EH (cell line): Measurements from ENCODE around the gene AFF3.
"Not testable (repeated sequence)": the region's sequence is repeated elsewhere in the genome, so short reads cannot be mapped to it uniquely, and the experiment has no call there.

Source experiments
- DNase-seq: peaks from one replicate; pipeline ENCODE4 v3.0.0-alpha.2; 2015; ENCODE audit warnings: low read depth

AFF3 gene, protein sequence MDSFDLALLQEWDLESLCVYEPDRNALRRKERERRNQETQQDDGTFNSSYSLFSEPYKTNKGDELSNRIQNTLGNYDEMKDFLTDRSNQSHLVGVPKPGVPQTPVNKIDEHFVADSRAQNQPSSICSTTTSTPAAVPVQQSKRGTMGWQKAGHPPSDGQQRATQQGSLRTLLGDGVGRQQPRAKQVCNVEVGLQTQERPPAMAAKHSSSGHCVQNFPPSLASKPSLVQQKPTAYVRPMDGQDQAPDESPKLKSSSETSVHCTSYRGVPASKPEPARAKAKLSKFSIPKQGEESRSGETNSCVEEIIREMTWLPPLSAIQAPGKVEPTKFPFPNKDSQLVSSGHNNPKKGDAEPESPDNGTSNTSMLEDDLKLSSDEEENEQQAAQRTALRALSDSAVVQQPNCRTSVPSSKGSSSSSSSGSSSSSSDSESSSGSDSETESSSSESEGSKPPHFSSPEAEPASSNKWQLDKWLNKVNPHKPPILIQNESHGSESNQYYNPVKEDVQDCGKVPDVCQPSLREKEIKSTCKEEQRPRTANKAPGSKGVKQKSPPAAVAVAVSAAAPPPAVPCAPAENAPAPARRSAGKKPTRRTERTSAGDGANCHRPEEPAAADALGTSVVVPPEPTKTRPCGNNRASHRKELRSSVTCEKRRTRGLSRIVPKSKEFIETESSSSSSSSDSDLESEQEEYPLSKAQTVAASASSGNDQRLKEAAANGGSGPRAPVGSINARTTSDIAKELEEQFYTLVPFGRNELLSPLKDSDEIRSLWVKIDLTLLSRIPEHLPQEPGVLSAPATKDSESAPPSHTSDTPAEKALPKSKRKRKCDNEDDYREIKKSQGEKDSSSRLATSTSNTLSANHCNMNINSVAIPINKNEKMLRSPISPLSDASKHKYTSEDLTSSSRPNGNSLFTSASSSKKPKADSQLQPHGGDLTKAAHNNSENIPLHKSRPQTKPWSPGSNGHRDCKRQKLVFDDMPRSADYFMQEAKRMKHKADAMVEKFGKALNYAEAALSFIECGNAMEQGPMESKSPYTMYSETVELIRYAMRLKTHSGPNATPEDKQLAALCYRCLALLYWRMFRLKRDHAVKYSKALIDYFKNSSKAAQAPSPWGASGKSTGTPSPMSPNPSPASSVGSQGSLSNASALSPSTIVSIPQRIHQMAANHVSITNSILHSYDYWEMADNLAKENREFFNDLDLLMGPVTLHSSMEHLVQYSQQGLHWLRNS (N-terminal part only)

DNA sequence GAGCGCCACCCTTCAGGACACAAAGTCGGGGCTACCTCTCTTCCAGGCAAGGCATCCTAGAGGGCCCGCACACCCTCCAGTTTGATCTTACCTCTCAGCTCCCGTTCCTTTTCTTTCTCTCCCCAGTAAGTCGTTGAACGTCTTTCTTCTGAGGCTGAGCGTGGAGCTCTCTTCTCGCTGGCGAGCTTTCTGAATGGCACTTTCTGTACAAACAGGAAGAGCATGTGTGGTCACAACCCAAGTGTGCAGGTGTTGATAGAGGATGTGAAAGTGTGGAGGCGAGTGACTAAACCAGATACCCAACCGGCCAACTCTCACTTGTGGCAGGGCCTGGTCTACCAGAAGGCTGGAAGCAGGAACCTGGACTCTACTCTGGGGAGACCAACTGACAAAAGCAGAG lies at the start of gene AFF3:
AFF3 (minus strand) TSS at position 198 of the 400 bp plus-strand sequence. CDS start 38,136 bp downstream, outside the sequence.
- no peak for DNase-seq

DNA sequence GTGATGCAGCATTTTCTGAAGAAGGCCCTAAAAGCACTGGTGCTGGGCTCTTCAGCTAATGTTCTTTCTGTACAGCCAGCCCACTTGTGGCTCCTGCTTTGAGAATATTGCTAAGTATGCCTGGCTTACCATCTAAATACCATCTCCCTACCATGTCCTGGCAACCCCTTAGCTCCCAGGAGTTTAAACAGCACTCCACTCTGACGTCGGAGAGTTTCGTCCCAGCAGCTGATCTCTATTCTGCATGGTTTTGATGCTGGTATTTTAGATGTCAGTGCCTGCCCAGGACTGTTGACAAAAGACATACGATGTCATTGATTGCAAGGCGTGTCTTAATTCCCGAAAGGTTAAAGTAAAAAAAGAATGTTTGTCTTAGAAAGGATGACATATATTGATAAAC lies 47.0 kb upstream of the AFF3 start:
- no peak for DNase-seq

DNA sequence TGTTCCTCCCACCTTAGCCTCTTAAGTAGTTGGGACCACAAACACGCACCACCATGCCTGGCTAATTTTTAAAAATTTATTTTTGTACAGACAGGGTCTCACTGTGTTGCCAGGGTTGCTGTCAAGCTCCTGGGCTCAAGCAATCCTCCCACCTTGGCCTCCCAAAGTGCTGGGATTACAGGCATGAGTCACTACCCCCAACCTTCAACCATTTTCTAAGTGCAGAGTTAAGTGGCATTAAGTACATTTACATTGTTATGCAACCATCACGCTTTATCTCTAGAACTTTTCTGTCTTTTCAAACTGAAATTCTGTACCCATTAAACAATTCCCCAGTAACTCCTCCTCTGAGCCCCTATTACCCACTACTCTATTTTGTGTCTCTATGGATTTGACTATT lies 45.9 kb upstream of the AFF3 start:
- DNase-seq: no peak

DNA sequence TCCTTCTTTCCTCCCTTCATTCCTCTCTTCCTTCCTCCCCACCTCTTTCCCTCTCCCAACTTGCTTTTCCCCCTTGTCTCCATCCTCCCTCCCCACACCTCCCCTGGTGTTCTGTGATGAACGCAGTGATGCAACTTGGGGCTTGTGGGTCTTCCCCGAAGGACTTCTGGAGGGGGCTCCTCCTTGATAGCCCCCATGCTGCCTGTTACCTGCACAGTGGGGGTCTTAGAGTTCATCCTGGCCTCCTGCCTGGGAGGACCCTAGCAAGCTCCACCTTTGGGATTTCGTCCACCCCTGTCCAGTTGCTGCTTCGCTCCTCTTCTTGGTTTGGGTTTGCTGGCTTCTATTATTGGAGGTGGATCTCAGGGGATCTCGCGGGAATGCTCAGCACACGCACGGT lies 43.7 kb upstream of the AFF3 start:
- no peak for DNase-seq

DNA sequence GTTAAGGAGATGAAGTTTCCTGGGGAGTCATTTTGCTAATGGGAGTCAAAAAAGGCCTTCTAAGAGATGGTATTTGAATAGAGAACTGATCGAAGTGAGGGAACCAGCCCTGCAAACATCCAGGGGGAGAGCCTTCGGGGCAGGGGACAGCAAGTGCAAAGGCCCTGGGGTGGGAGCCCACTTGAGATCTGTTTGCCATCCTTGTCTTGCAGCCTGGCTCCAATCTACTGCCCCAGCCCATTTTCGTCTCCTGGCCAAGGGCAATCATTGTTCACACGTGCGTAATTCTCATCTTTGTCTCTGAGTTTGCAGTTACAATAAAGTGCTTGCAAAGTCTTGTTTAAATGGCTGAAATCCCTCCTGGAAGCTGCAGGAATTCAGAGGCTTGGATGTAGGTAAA lies 43.1 kb upstream of the AFF3 start:
- DNase-seq: no peak

DNA sequence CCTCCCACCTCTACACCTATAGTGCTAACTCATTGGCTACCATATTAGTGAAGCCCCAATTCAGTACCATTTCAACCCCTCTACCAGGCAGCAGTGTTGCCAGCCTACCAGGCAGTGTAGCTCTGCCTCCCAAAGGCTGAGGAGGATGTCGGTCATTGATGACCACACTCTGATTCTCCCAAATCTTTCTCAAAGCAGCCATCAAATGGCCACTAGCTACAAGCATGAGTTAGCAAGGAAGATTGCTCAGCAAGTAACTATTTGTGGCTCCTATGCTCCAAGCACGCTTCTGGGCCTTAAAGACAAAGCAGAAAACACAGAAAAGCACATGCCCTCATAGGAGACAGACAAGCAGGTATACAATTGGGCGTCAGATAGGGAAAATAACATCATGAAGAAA lies 42.7 kb upstream of the AFF3 start:
- DNase-seq: peak; percentile 44

DNA sequence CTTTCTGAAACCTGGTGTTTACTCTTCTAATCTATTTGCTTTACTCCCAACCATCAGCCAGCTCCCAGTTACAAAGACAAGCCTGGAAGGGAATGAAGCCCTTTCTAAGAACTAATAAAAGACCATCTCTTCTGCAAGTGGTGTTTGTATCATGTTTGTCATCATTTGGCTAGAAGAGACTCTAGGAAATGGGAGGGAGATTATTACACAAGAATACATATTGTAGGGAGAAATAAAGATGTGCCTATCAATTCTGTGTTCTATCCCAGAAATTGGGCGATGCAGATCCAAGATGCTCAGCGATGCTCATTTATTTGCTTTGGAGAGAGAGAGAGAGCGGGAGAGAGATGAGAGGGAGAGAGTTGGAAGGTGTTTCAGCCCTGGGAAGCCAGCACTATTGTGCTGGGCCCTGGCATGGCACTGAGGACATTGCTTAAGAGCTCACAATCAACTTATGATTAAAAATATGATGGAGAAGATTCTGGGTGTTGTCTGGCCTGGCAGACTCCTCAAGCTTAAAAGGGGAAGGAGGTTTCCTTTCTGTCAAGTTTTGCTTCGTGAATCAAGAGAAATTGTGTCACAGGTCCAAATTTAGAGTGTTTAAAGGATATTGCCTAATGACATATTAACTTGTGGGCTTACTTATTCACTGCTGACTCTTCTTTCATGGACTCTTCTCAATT lies 41.8 kb upstream of the AFF3 start:
- no peak for DNase-seq

DNA sequence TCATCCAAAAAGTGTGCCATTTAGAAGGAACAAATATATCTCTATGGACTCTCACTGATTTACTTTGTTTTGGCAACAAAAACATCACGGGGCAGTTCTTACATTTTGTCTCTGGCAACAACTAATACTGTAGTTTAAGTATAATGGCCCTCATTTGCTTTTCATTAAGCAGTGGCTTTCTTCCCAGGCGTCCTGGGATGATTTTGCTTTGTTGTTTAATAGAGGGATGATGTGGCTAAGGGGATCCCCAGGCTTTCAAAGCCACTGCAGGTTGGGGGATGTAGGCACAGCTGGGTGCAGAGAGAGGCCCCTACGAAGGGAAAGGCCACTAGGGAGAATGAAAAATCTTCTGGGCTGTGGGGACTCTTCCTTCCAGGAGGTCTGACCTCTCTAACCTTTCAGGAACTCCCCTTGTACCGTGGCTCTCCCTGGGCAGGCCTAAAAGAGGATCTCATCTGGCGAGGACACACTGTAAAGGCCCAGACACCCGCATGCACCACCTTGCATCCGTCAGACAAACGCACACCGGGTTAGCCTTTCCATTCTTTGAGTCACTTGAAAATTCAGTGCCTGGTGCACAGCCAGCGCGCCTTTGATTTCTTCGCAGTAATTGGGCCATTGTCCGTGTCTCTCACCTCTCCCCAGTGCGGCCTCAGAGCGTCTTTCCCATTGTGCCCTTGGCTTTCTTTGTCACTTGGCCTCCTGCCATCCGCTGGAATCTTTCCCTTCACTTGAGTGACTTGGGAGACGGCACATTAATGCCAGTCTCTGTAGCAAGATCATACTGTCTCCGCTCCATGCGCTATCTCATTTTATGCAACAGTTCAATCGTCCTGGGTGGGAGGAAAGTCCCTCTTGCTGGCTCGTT lies 40.3 kb upstream of the AFF3 start:
- DNase-seq: peak; percentile 31

DNA sequence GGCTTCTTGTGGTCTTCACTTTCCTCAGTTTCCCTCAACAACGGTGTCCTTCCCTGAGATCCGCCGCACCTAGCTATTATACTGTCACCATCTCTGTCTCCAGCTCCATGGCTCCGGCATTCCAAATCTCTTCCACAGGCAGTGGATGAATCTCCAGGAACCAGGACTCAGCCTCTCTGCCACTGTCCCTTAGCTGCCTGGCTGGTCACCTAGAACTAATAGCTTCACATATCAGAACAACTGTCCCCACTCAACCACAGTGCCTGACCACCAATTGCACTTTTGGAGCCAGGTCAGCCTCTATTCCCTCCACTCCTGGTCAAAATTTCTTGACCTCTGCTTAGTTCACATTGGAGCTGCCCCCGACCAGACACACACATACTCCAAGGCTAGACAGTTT lies 38.1 kb upstream of the AFF3 start:
- no peak for DNase-seq

DNA sequence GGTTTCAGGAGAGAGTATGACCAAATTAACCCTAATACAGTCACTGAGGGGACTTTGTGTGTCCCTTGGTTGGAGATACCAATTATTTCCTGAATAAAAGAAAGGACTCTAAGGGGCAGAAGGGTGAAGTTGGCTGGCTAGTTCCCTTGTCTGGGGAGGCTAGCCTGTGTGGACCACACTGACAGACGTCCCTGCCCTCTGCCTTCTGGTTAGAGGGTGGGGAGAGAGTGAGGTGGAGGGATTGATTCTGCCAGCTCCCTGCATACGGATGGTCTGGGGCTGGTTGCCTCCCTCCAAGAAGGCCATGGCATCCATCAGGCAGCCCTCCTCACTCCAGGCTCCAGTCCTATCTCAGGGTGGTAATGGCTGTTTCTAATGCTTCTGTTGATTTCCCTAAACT lies 37.4 kb upstream of the AFF3 start:
- DNase-seq: no peak

DNA sequence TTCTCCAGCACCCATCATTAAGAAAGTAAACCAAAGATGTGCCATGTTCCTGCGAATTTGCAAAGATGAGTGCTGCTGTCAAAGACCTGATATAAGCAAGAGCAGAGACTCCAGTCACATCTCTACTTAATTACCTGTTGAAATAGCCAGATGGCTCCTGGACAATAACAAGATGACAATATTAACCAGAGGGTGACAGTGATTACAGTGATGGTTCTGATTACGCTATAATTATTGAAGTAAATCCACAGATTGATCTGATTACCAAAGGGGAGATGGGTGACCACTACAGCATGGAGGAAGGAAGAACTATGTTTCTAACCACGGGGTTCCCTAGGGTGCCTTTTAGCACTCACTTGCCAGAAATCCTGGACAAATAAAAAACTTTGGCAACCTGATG lies 36.5 kb upstream of the AFF3 start:
- DNase-seq: no peak

DNA sequence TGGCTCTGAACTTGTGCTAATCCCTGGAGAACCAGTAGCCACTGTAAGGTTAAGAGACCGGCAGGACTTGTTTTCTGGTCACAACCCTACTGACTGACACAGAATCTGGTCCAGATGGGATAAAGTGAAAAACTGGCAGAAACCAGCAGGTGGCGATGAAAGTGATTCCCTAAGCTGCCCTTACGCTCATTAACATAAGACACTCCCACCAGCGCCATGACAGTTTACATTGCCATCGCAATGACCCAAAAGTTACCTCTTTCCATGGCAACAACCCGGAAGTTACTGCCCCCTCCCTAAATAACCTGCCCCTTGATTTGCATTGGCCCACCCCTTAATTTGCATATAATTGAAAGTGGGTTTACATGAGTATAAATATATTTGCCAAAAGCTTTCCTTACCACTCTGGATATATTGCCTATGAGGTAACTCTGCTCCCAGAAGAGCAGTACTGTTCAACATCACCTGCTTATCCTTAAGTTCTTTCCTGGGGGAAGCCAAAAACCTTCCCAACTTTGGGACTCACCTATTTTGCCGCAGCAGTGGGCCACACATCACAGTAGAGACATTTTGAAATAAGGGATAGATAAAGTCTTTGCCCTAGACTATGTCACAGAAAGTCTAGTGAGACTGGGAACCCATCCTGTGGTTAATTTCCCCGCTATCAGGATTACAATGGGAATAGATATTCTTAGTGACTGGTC lies 35.8 kb upstream of the AFF3 start:
- peak; percentile 51 for DNase-seq

DNA sequence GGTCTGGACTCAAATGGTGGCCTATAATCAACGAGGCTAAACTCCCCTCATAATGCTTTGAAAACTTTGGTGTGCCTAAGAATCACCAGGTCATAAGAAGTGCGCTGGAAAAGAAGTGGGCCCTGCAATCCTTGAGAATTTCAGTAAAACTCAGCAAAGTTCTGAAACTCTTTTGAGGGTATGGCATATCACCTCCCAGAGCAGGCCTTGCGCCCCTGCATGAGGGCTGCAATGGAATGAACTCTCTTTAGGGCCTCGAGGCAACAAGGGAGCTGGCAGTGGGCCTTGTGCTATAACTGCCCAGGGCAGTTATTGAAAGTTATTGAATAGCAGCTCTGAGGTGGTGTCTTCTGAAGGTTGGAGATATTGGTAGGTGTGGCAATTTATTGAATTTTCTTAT lies 34.5 kb upstream of the AFF3 start:
- no peak for DNase-seq

DNA sequence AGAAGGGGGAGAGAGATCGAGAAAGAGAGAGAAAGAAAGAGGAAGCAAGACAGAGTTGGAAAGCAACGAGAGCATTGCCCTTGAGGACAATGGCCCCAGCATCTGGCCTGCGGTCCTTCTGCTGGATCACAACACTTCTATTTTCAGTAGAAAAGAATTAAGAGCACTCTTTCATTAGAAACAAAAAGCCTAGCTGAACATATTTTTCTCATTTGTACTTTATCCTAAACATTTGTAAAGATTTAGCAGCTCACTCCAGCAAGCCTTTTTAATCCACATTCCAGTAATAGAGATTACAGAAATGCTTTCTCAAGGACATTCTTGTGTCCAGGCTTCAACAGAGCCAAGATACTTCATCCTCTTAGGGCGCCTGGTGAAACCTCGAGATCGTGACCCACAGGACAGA lies 31.6 kb upstream of the AFF3 start:
- peak; percentile 75 for DNase-seq

DNA sequence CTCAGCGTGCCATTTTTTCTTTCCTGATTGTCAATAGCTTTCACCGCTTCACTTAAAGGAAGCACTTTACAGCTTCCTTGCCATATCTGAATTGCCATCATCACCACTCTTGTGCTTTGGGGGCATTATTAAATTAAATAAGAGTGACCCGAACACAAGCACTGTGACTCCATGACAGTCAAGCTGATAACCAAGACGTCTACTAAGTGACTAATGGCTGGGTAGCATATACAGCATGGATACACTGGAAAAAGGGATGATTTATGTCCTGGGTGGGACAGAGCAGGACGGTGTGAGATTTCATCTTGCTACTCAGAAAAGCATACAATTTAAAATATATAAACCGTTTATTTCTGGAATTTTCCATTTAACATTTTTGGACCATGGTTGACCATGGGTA lies 24.3 kb upstream of the AFF3 start:
- no peak for DNase-seq

DNA sequence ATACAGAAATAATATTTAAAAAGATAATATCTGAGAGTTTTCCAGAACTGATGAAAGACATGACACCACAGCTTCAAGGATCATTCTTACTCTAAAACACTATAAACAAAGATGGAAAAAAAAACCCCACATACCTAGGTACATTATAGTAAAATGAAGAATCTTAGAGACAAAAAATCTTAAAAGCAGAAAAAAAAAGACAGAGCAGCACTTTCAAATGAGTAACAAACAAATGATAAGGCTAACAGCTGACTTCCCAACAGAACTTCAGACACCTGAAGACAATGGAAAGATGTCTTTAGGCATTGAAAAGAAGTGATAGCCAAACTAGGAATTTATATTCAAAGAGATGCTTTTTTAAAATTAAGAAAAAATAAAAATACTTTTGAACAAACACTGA lies 21.2 kb upstream of the AFF3 start:
- no peak for DNase-seq

DNA sequence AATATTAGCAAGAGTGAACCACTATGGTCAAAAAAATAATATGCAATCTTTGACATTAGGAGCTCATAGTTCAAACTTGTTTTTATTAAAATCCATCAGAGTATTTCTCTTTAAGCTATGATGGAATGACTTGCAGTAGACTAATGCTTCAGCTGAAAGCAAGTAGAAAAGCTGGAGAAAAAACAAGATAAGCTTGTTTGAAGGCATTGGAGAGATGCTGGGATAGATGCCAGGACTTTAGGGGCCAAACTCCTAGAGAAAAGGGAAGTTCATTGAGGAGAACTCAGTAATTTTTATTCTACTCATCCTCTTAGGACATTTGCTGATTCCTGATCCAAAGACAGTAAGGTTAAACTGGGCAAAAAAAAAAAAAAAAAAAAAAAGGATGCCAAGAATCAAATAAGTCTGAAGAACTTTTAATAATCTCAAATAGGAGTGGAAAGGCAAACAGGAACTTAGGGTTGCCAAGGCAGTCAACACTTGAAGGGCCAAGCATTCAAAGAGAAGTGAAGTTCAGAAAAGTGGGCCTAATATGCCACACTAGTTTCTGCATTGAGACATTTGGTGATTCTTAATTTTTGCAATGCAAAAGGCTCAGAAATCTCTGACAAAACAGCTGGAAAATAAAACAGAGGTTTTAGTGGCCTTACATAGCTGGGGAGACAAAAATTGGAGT lies 19.7 kb upstream of the AFF3 start:
- DNase-seq: no peak

DNA sequence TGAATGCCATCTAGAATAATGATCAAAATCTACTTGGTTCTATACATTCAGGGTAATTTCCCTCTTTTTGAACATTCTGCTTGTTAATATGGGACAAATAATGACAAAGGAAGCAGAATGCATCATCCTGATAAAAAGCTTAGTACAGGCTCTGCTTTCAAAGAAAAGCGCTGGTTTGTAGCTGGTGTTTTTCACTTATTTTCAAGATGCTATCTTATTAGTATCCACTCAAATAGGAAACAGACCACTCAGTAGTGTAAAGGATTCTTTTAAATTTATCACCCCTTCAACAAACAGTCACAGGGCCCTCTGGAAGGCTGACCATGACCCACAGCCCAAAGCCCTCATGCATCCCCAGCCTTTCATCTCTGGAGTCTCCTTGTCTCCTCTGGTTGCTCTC lies 18.0 kb upstream of the AFF3 start:
- DNase-seq: no peak

DNA sequence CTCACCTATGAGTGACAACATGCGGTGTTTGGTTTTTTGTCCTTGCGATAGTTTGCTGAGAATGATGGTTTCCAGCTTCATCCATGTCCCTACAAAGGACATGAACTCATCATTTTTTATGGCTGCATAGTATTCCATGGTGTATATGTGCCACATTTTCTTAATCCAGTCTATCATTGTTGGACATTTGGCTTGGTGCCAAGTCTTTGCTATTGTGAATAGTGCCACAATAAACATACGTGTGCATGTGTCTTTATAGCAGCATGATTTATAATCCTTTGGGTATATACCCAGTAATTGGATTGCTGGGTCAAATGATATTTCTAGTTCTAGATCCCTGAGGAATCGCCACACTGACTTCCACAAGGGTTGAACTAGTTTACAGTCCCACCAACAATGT lies 9.4 kb upstream of the AFF3 start:
- not testable (repeated sequence) for DNase-seq

DNA sequence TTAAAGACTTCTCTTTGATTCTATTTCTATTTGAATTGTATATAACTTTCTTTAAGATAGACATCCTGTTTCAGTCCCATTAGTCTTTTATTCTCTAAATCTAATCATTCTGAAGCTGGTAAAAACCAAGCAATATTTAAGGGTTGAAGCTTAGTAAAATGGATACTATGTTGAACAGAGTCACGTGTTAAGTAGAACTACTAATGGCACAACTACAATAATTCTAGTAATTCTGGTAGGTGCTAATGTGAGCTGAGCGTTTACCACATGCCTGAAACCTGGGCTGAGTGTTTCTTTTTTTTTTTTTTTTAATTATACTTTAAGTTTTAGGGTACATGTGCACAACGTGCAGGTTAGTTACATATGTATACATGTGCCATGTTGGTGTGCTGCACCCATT lies 8.9 kb upstream of the AFF3 start:
- no peak for DNase-seq
